IgD-negative memory B cell (primary cell): ENCODE results near the gene ATG7. TPM values are rescaled to one million over a fixed set of nuclear protein-coding genes. Genes with fewer than 3 reads are reported as not detected.

Experiments used
- H3K27ac Mint-ChIP-seq, 3 donors: one replicate each; pipeline ENCODE4 v1.8.0; 2020 to 2022; ENCODE audit warnings: mild to moderate bottlenecking in 3 of 3, mixed read lengths in 3 of 3, moderate library complexity in 1 of 3
- H3K27me3 Mint-ChIP-seq: one replicate; pipeline ENCODE4 v1.8.0; 2021; ENCODE audit warnings: mixed read lengths
- H3K36me3 Mint-ChIP-seq: one replicate; pipeline ENCODE4 v1.8.0; 2020; ENCODE audit warnings: mild to moderate bottlenecking, mixed read lengths
- H3K4me1 Mint-ChIP-seq, 3 donors: one replicate each; pipeline ENCODE4 v1.8.0; 2020 to 2022; ENCODE audit warnings: mixed read lengths in 3 of 3, mild to moderate bottlenecking in 1 of 3
- H3K4me3 Mint-ChIP-seq, 4 donors: one replicate each; pipeline ENCODE4 v1.8.0; 2020 to 2022; ENCODE audit warnings: mild to moderate bottlenecking in 4 of 4, mixed read lengths in 4 of 4, moderate library complexity in 3 of 4
- H3K9me3 Mint-ChIP-seq, 3 donors: one replicate each; pipeline ENCODE4 v1.8.0; 2020 to 2021; ENCODE audit warnings: mixed read lengths in 3 of 3, mild to moderate bottlenecking in 1 of 3
- polyA plus RNA-seq: library from polyadenylated mRNA; unstranded; fragments of 300-500 nt; fragmentation: Illumina TruSeq; gene quantifications from one replicate; pipeline ENCODE4 v1.2.3, GENCODE V29; 2021

The ATG7 gene
- polyA plus RNA-seq, 1 donor from 2014 or later = 18.1 TPM

DNA sequence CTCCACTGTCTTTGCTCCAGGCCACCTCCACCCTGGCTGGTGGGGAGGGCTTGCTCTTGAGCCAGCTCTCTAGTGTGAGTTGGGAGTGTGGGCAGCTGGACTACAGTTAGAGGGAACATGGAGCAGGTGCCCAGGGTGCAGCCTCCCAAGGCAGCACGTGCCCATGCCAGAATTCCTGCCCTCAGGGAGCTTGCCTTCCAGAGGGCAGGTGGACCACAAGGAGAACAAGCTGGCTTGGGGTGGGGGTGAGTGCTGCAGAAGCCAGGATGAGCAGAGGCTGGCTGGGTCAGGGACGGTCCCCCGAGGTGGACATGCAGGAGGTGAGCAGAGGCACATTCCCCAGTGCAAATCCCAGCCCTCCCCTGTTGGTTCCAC, 282.0 kb downstream of the ATG7 start:
- H3K27ac Mint-ChIP-seq = no peak overlapping the region
- H3K36me3 Mint-ChIP-seq = peaks cover 6% of the 10 kb centered on the region
- no peaks in the 10 kb centered on the region for H3K9me3 Mint-ChIP-seq
- no peaks in the 10 kb centered on the region for H3K27me3 Mint-ChIP-seq
- H3K4me3 Mint-ChIP-seq = no peak overlapping the region
- H3K4me1 Mint-ChIP-seq = peaks cover 16 to 20% (median 17%) of the 10 kb centered on the region in 3 donors

DNA sequence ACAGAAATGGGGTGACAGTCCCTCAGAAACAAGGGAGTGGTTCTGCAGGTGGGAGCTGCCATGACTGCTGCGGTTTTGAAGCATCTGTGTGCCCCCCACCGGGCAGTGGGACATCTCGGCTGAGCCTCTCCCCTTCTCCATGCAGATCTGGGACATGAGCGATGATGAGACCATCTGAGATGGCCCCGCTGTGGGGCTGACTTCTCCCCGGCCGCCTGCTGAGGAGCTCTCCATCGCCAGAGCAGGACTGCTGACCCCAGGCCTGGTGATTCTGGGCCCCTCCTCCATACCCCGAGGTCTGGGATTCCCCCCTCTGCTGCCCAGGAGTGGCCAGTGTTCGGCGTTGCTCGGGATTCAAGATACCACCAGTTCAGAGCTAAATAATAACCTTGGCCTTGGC, 282.5 kb downstream of the ATG7 start:
- peaks cover 11 to 18% (median 12%) of the 10 kb centered on the region in 3 donors for H3K4me1 Mint-ChIP-seq
- H3K27me3 Mint-ChIP-seq = no peaks in the 10 kb centered on the region
- peaks cover 6% of the 10 kb centered on the region for H3K36me3 Mint-ChIP-seq

DNA sequence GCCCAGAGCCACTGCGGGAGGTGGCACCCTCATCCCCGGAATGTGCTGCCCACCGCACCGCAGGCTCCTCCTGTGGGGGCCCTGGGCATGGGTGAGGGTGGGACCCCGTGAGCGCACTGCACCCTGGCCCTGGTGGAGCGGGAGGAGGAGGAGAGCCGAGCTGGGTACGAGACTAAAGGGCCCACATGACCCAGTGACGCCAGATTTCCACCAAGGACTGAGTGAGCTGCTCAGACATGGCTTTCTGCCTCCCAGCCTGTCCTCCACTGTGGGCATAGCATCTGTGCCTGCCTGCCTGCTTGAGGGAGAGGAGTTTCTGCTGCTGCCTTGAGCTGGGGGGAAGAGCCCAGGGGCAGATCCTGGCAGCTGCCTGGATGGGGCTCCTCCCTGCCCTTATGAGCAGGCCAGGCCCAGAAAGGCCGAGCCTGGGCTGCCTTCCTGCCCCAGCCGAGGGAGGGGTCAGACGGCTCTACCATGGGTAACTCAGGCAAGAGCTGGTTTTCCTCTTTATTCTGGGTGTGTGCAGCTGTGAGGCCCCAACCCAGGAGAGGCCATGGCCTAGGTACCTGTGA, 283.1 kb downstream of the ATG7 start:
- no peak overlapping the region for H3K27ac Mint-ChIP-seq
- peaks cover 6% of the 10 kb centered on the region for H3K36me3 Mint-ChIP-seq
- H3K4me3 Mint-ChIP-seq = no peak overlapping the region
- H3K4me1 Mint-ChIP-seq = peaks cover 6 to 13% (median 6%) of the 10 kb centered on the region in 3 donors
- no peaks in the 10 kb centered on the region for H3K27me3 Mint-ChIP-seq
- no peaks in the 10 kb centered on the region for H3K9me3 Mint-ChIP-seq

More for the DNA sequence above, 282.5 kb downstream of the ATG7 start:
- Mint-ChIP-seq H3K27ac (no peak overlapping the region), H3K4me3 (no peak overlapping the region), H3K9me3 (no peaks in the 10 kb centered on the region)

DNA sequence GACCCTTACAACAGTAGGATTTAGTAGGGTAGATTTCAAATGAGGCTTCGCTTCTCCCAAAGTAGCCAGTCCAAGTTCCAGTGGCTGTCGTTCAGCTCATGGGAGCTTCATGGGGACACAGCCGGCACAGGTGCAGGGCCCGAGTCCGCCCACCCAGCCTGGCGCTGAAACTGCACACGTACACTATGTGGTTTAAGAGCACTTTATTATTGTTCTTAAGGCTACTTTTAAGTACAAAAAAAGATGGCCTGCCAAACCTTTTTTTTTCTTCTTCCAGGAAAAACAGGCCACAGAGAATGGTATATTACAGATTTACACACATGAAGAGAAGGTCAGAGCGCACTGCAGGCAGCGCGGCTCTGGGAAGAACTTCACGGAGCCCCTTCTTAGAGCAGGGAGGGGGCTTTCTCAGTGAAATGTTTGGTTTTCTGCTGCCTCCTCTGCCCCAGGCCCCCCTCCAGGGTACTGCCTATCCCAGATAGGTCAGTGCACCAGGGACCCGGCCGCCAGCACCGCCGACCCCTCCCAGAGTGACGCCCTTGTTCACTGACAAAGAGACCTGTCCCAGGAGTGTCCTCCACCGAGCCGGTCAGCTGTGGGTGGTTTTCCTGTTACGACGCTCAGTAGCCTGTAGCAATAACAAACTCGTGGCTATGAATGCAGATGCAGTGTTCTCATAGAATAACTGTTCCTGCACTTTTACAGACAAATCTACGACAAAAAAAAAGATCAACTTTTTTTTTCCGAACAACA, 283.9 kb downstream of the ATG7 start:
- Mint-ChIP-seq H3K9me3 (no peaks in the 10 kb centered on the region), H3K27ac (no peak overlapping the region), H3K36me3 (peaks cover 8% of the 10 kb centered on the region), H3K4me3 (no peak overlapping the region), H3K4me1 (peaks cover 2 to 10% (median 2%) of the 10 kb centered on the region in 3 donors), H3K27me3 (no peaks in the 10 kb centered on the region)

DNA sequence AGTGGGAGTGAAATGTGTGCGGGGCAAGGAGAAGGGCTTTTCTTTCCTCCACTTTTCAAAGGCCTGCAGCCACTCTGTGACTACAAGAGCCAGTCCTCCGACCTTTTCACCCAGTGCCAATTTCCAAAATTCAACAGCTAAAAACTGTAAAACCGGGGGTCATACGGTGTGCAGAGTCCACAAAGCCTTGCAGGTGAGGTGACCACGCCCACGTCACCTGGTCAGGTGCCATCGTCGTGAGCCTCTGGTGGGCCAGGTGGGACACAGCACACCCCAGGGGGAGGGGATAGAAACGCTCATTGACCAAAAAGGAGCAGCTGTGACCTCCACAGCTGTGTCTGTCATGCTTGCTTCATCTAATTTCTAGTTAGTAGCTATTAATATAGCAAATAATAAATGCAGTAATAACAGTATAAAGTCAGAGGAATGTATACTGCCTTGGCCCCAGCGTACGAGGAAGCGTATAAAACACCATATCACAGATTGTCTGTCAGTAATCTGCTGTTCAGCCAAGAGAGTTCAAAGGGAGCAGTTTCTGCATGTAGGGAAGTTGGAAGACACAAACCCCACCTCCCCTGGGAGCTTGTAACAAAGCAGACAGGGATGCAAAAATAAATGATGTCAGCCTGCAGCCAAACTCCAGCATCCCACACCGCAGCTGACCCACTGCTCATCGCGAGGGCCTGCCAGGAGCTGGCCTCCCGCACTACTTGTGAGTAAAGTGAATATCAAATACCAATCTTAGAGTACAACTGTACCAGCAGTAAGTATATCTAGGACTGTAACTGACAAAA, 284.9 kb downstream of the ATG7 start:
- Mint-ChIP-seq H3K27ac (no peak overlapping the region), H3K36me3 (peaks cover 8% of the 10 kb centered on the region), H3K4me1 (peaks cover 0 to 10% (median 0%) of the 10 kb centered on the region in 3 donors), H3K27me3 (no peaks in the 10 kb centered on the region), H3K9me3 (no peaks in the 10 kb centered on the region), H3K4me3 (no peak overlapping the region)

DNA sequence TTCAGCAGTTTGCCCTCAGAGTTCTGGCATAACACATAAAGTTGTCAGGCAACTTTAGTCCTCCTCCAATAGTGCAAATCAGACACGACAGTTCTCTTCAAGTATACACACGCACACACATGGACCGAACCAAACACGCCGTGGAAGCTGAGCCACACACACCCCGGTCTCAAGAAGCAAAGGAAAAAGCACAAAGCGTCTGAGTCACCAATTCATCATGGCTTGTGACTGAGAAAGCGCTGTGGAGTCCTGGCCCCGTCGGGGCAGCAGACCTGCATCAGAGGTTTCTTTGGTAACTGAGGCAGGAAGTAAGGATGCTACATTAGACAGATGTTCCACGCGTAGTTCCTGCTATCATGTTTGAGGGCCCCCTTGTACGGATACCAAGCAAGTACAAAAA, 285.8 kb downstream of the ATG7 start:
- Mint-ChIP-seq H3K36me3 (peaks cover 2% of the 10 kb centered on the region), H3K27ac (peak overlapping the region in 1 of 3 donors; percentile 50), H3K27me3 (no peaks in the 10 kb centered on the region), H3K9me3 (no peaks in the 10 kb centered on the region), H3K4me1 (peaks cover 0 to 10% (median 0%) of the 10 kb centered on the region in 3 donors), H3K4me3 (no peak overlapping the region)

DNA sequence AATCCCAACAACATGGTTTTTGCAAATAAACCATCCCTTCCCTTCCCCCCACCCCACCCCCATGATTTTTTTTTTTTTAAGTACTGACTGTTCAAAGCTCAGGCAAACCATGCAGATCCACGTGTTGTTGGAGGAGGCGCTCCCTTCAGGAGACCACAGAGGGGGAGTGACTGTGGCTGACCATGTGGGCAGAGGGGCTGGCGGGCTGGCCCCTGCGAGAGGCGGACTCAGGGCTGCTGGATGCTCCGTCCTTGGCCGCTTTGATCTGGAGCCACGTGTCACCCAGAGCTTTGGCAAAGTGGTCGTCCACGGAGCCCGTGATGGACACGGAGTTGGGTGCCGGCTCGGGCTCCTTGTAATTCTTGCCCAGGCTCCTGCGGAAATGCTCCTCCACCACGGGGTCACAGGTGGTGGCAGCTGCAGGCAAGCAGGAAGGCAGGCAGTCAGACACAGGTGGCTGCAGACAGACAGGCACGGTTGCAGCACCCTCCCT, 286.3 kb downstream of the ATG7 start:
- H3K4me1 Mint-ChIP-seq = peaks cover 0 to 10% (median 0%) of the 10 kb centered on the region in 3 donors
- H3K27me3 Mint-ChIP-seq = no peaks in the 10 kb centered on the region
- no peak overlapping the region for H3K27ac Mint-ChIP-seq
- H3K36me3 Mint-ChIP-seq = peaks cover 2% of the 10 kb centered on the region
- H3K4me3 Mint-ChIP-seq = no peak overlapping the region
- no peaks in the 10 kb centered on the region for H3K9me3 Mint-ChIP-seq

DNA sequence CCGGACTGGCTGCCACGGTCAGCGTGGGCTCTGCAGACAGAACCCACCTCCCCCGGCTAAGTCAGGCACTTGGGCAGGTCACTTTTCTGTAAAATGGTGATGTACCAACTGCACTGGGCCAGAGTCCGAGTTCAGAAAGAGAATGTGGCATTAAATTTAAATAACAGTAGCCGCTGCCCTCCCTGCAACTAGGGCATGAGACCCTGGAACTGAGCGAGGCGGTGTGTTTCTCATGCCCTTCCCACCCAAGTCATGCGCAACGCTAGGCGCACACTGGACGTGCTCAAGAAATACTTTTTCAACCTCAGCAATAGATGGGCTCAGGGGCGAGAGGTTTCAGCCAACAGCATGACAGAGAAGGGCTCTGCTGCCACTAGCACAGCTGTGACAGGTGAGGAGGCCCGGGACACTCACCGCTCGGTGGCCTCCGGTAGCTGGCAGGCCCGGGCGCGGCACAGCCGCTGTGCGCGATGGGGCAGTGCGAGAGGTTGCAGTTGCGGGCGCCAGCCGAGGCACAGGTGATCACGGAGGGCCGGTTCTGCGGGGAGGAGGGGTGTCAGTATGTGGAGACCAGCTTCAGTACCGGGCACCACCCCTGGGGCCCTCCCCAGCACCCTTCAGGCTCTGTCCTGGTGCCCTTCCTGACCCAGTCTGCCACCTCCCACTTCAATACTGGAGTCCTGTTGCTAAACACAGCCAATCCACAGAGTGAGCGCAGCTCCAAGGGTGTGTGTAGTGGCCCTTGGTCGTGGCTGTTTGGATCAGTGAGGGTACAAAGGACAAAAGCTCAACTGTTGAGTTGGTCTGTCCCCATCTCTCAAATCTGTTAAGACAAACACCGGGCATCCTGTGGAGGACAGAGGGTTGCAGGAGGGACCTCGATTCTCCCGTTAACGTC, 287.0 kb downstream of the ATG7 start:
- H3K27ac Mint-ChIP-seq = no peak overlapping the region
- no peak overlapping the region for H3K4me3 Mint-ChIP-seq
- no peaks in the 10 kb centered on the region for H3K27me3 Mint-ChIP-seq
- H3K36me3 Mint-ChIP-seq = peaks cover 4% of the 10 kb centered on the region
- peaks cover 0 to 10% (median 0%) of the 10 kb centered on the region in 3 donors for H3K4me1 Mint-ChIP-seq
- H3K9me3 Mint-ChIP-seq = no peaks in the 10 kb centered on the region

DNA sequence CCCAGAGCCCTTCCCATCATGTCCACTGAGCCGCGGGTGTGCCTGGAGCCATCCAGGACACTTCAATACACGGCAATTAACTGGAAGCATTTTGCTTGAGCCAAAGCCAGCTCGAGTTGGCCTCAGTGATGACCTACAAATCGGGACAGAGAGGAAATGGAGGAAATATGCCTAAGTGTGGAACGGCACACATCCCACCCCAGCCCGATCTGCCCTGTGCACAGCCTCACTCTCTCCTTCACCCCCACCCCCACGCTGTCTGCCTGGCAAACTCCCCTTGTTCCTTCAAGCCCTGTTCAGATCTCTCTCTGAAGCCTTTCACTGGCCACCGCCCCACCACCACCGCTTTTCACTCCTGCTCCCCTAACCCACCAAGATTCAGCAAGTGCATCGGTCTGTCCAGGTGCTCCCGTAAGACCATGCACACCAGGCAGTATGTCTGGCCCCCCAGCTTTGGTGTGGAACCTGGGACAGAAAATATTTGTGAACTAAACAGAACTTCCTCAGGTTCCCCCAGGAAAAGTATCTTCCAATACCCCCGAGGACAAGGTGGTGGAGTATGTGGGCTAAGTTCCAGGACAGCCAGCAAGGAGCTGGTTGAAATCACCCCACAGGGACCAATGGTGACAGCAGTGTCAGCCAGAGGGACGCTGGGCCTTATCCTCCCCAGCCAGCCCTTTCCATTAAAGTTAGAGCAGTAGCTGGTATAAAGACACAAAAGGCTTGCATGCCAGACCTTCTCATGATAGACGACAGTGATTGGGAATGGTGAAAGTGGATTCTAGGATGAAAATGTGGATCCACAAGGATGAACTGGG, 287.8 kb downstream of the ATG7 start:
- no peak overlapping the region for H3K4me3 Mint-ChIP-seq

DNA sequence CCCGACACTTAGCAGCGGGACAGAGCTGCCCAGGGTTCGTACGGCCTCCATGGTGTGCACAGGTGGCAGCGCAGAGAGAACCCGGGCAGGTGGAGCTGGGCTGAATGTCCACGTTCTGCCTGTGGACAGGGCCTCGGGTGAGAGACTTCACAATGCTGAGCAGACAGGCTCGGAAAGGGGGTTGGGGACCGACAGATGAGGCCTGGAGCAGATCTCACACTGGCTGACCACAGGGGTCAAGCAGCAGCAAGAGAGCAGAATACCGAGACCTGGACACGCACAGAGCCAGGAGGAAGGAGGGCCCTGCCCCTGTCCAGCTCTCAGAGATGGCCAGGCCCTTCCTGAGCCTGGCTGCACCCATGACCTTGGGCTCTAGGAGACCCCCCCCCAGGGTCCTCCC, 288.5 kb downstream of the ATG7 start:
- Mint-ChIP-seq H3K4me1 (peaks cover 0 to 10% (median 0%) of the 10 kb centered on the region in 3 donors), H3K4me3 (peak overlapping the region in 1 of 4 donors; percentile 39), H3K27me3 (no peaks in the 10 kb centered on the region), H3K36me3 (peaks cover 4% of the 10 kb centered on the region), H3K27ac (peak overlapping the region in 1 of 3 donors; percentile 62), H3K9me3 (no peaks in the 10 kb centered on the region)

More for the DNA sequence above, 287.8 kb downstream of the ATG7 start:
- H3K27ac Mint-ChIP-seq = peak overlapping the region in 2 of 3 donors; percentile 59 to 62
- H3K4me1 Mint-ChIP-seq = peaks cover 0 to 10% (median 0%) of the 10 kb centered on the region in 3 donors
- no peaks in the 10 kb centered on the region for H3K27me3 Mint-ChIP-seq
- H3K36me3 Mint-ChIP-seq = peaks cover 4% of the 10 kb centered on the region
- H3K9me3 Mint-ChIP-seq = no peaks in the 10 kb centered on the region

DNA sequence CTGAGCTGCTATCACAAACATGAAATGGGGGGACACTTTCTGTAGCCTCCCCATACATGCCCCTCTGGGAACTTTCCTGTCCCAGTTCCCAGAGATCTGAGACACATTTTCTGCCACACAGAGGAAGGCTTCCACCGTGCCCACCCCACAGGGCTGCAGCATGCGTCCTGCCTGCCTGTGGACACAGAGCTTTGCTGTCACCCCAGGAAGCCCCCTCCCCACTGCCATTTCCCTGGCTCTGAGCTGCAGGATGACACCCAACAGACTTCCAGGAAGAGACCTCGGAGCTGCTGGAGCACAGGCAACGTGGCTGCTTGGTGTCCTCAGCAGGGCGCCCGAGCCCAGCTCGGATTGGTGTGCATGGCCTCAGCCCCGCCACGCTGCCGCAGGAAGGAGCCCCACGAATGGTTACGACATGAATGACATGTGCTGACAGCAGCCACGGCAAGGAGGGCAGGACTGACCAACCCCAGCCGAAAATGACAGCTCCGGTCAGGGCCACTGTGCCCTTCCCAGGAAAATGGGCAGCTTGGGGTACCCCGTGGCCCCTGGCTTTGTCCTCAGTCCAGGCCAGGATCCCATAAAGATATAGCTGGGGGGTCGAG, 290.2 kb downstream of the ATG7 start:
- Mint-ChIP-seq H3K4me3 (no peak overlapping the region), H3K27ac (peak overlapping the region in 2 of 3 donors; percentile 22 to 39), H3K4me1 (peaks cover 0 to 10% (median 2%) of the 10 kb centered on the region in 3 donors), H3K36me3 (peaks cover 7% of the 10 kb centered on the region), H3K27me3 (no peaks in the 10 kb centered on the region), H3K9me3 (no peaks in the 10 kb centered on the region)

DNA sequence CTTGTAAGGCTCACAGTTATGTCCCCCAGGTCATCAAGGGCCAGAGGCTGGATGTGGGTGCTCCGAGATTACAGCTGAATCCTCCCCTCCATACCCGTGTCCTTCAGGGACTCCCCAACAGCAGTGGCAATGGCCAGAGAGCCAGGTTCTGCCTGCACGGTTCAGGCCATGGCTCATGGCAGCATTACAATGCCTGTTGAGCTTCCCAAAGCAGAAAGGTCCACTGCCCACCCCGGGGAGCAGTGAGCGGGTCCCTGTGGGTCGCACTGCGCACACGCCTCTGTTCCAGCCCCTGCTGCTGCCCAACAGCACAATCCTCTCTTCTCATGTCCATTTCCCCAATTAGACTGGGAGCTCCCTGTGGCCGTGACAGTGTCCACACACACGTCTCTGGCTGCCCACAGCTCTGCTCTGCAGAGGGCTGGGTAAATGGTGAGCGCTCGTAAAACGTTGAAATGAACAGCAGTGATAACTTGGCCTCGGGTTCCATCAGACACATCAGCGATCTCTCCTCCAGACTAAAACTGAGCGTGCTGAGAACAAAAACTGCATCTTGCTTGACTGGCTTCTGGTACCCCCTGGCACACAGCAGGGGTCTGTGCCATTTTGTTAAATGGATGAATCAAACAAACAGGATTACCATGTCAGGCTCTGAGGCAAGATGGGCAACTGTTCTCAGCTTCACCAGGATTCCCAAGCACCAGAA, 291.1 kb downstream of the ATG7 start:
- Mint-ChIP-seq H3K36me3 (peaks cover 7% of the 10 kb centered on the region), H3K27ac (peak overlapping the region in 1 of 3 donors; percentile 7), H3K4me1 (peaks cover 0 to 4% (median 2%) of the 10 kb centered on the region in 3 donors), H3K9me3 (no peaks in the 10 kb centered on the region), H3K4me3 (no peak overlapping the region), H3K27me3 (no peaks in the 10 kb centered on the region)

DNA sequence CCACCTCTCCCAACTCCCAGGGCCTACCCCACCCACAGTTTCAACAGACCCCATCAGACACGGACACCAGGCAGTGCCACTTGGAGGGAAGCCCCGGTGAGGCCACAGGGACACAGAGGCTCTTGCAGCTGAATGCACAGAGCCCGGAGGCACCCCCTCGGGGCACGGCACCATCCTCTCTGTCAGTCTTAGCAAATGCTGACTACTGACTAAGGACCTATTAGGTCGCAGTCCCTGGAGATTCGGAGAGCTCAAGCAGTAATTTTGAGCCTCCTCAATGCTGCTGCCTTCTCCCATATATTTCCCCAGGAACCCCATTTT, 291.6 kb downstream of the ATG7 start:
- Mint-ChIP-seq H3K4me1 (peaks cover 0 to 4% (median 2%) of the 10 kb centered on the region in 3 donors), H3K27ac (no peak overlapping the region), H3K27me3 (no peaks in the 10 kb centered on the region), H3K4me3 (no peak overlapping the region), H3K36me3 (peaks cover 7% of the 10 kb centered on the region), H3K9me3 (no peaks in the 10 kb centered on the region)
